Measurements from ENCODE around the gene KAZN.

DNA sequence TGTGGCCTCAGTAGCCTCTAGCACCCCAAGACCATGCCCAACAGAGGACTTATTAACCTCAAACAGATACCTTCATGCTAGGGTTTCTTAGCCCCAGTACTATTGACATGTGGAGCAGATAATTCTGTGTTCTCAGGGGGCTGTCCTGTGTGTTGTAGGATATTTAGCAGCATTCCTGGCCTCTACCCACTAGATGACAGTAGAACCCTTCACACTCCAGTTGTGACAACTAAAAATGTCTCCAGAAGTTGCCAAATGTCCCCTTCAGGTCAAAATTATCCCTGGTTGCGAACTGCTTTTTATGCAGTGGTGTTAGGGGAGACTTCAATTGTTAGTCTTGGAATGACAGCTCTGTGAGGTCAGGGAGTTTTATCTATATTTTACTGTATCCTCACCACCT is 8.1 kb downstream of the KAZN start:
- TF ChIP-seq, protein P1, sequence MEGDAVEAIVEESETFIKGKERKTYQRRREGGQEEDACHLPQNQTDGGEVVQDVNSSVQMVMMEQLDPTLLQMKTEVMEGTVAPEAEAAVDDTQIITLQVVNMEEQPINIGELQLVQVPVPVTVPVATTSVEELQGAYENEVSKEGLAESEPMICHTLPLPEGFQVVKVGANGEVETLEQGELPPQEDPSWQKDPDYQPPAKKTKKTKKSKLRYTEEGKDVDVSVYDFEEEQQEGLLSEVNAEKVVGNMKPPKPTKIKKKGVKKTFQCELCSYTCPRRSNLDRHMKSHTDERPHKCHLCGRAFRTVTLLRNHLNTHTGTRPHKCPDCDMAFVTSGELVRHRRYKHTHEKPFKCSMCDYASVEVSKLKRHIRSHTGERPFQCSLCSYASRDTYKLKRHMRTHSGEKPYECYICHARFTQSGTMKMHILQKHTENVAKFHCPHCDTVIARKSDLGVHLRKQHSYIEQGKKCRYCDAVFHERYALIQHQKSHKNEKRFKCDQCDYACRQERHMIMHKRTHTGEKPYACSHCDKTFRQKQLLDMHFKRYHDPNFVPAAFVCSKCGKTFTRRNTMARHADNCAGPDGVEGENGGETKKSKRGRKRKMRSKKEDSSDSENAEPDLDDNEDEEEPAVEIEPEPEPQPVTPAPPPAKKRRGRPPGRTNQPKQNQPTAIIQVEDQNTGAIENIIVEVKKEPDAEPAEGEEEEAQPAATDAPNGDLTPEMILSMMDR (IDR thresholded peaks at IDR 0.05; ENCODE audit: low read length) = peak; percentile 49
- TF ChIP-seq EZH2 (IDR thresholded peaks at IDR 0.05; ENCODE audit: borderline replicate concordance, low read length) = no peak
